BE2C (cell line): ENCODE results near the gene C21orf58.

Source experiments
- DNase-seq: peaks from one replicate; pipeline ENCODE4 v3.0.0-alpha.2; 2020
- H3K27me3 ChIP-seq: fragments of 250-450 bp; sonication (Bioruptor Pico); 2 replicates; pipeline ENCODE4 v1.5.1; 2020; ENCODE audit warnings: mild to moderate bottlenecking
- H3K36me3 ChIP-seq: fragments of 250-450 bp; sonication (Bioruptor Pico); 2 replicates; pipeline ENCODE4 v1.5.1; 2020; ENCODE audit warnings: mild to moderate bottlenecking
- H3K4me1 ChIP-seq: fragments of 250-450 bp; sonication (Bioruptor Pico); 2 replicates; pipeline ENCODE4 v1.5.1; 2020
- H3K4me3 ChIP-seq: 2 replicates; pipeline ENCODE4 v1.5.1; 2011; ENCODE audit warnings: low read depth, low read length
- H3K9me3 ChIP-seq: fragments of 250-450 bp; sonication (Bioruptor Pico); 2 replicates; pipeline ENCODE4 v1.5.1; 2020
- CTCF ChIP-seq: IDR thresholded peaks from 2 replicates; pipeline ENCODE4 v1.5.1; 2012; ENCODE audit warnings: mild to moderate bottlenecking, low read depth, low read length

C21orf58 gene

GRCh38 chr21:46301759-46302158 is 21.9 kb downstream of the C21orf58 start:
- Histone ChIP-seq H3K27me3 (no peaks in the 10 kb centered on the region), H3K36me3 (peaks cover 25% of the 10 kb centered on the region), H3K4me1 (peaks cover 4% of the 10 kb centered on the region; the same call in 1 of the 2 replicates), H3K4me3 (no peak overlapping the region), H3K9me3 (no peaks in the 10 kb centered on the region)
- TF ChIP-seq CTCF, result no peak
- DNase-seq, result no peak

GRCh38 chr21:46299167-46299566 is 24.5 kb downstream of the C21orf58 start:
- TF ChIP-seq CTCF, result no peak
- Histone ChIP-seq H3K27me3 (no peaks in the 10 kb centered on the region), H3K9me3 (no peaks in the 10 kb centered on the region), H3K4me3 (no peak overlapping the region), H3K4me1 (peaks cover 4% of the 10 kb centered on the region; the same call in 1 of the 2 replicates), H3K36me3 (peaks cover 19% of the 10 kb centered on the region)
- no peak for DNase-seq

GRCh38 chr21:46297338-46298271 is 26.1 kb downstream of the C21orf58 start:
- no peak for TF ChIP-seq CTCF
- Histone ChIP-seq H3K4me3 (peak overlapping the region; percentile 47), H3K4me1 (peaks cover 4% of the 10 kb centered on the region; the same call in 1 of the 2 replicates), H3K27me3 (no peaks in the 10 kb centered on the region), H3K9me3 (no peaks in the 10 kb centered on the region), H3K36me3 (peaks cover 19% of the 10 kb centered on the region)
- DNase-seq, result no peak

GRCh38 chr21:46295996-46296752 is 27.5 kb downstream of the C21orf58 start:
- Histone ChIP-seq H3K9me3 (no peaks in the 10 kb centered on the region), H3K27me3 (no peaks in the 10 kb centered on the region), H3K36me3 (peaks cover 18% of the 10 kb centered on the region), H3K4me1 (peaks cover 4% of the 10 kb centered on the region; the same call in 1 of the 2 replicates), H3K4me3 (no peak overlapping the region)
- no peak for TF ChIP-seq CTCF
- peak; percentile 56 for DNase-seq

- Histone ChIP-seq H3K27me3 (no peaks in the 10 kb centered on the region), H3K4me1 (peaks cover 4% of the 10 kb centered on the region; the same call in 1 of the 2 replicates), H3K9me3 (no peaks in the 10 kb centered on the region), H3K4me3 (no peak overlapping the region), H3K36me3 (peaks cover 16% of the 10 kb centered on the region)
- no peak for TF ChIP-seq CTCF
- DNase-seq, result peak; percentile 34
Measured at GRCh38 chr21:46295177-46295770, 28.4 kb downstream of the C21orf58 start.
